ENCODE measurements around the gene PRSS56.

PRSS56 gene

GRCh38 chr2:232519581-232520438 lies at the start of gene PRSS56:
PRSS56 (plus strand) TSS chr2:232520388; CDS start chr2:232520599, 211 bp downstream.
- ChIA-PET CTCF (interaction anchor here (1.0 to 2.7 kb wide), 7 partner anchors 8 to 80 kb away, joined by 3 to 10 read pairs (median 3); no protein-coding TSS in a partner anchor), POLR2A (no interaction called here)
- no peak for DNase-seq (ENCODE audit: extremely low spot score)
- no peak for TF ChIP-seq CTCF (IDR thresholded peaks at IDR 0.05; ENCODE audit: control extremely low read depth, extremely low read depth, low read depth, missing control alignments)

- TF ChIP-seq CTCF (IDR thresholded peaks at IDR 0.05; ENCODE audit: control extremely low read depth, extremely low read depth, low read depth, missing control alignments) = no peak
- no peak for DNase-seq (ENCODE audit: extremely low spot score)
- ChIA-PET CTCF (interaction anchor here (1.2 kb wide), 1 partner anchor 8 kb away, joined by 3 read pairs; no protein-coding TSS in a partner anchor), POLR2A (no interaction called here)
Observed at GRCh38 chr2:232473467-232473890, 46.7 kb upstream of the PRSS56 start.

GRCh38 chr2:232476045-232476444 lies 44.1 kb upstream of the PRSS56 start:
- ChIA-PET POLR2A (no interaction called here), CTCF (interaction anchor here (1.0 to 1.5 kb wide), 4 partner anchors 13 to 141 kb away, joined by 3 to 4 read pairs (median 4); partner anchors contain the start of gene PRSS56)
- no peak for DNase-seq (ENCODE audit: extremely low spot score)
- TF ChIP-seq CTCF (IDR thresholded peaks at IDR 0.05; ENCODE audit: control extremely low read depth, extremely low read depth, low read depth, missing control alignments) = no peak

GRCh38 chr2:232476791-232477190 lies 43.4 kb upstream of the PRSS56 start:
- no peak for TF ChIP-seq CTCF (IDR thresholded peaks at IDR 0.05; ENCODE audit: control extremely low read depth, extremely low read depth, low read depth, missing control alignments)
- no peak for DNase-seq (ENCODE audit: extremely low spot score)
- CTCF ChIA-PET = interaction anchor here (1.0 to 1.2 kb wide), 2 partner anchors 14 to 570 kb away, joined by 3 read pairs; no protein-coding TSS in a partner anchor
- POLR2A ChIA-PET = no interaction called here

- DNase-seq (ENCODE audit: extremely low spot score) = no peak
- ChIA-PET CTCF (interaction anchor here (1.2 to 1.5 kb wide), 2 partner anchors 13 to 572 kb away, joined by 3 read pairs; no protein-coding TSS in a partner anchor), POLR2A (no interaction called here)
- no peak for TF ChIP-seq CTCF (IDR thresholded peaks at IDR 0.05; ENCODE audit: control extremely low read depth, extremely low read depth, low read depth, missing control alignments)
Observed at GRCh38 chr2:232477751-232478510, 42.3 kb upstream of the PRSS56 start.

All from GM10248 (cell line).